Neural progenitor cell (in vitro differentiated cells): ENCODE data around the gene AADACL4.

Experiments
- CTCF ChIP-seq: fragments of 200-600 bp; sonication (generic); IDR thresholded peaks from 2 replicates; pipeline ENCODE4 v1.5.1; 2017; ENCODE audit warnings: antibody characterized with exemption, mild to moderate bottlenecking
- EZH2phosphoT487 ChIP-seq: fragments of 200-600 bp; sonication (generic); IDR thresholded peaks from 2 replicates; pipeline ENCODE4 v1.6.1; 2017; ENCODE audit warnings: antibody characterized with exemption

DNA sequence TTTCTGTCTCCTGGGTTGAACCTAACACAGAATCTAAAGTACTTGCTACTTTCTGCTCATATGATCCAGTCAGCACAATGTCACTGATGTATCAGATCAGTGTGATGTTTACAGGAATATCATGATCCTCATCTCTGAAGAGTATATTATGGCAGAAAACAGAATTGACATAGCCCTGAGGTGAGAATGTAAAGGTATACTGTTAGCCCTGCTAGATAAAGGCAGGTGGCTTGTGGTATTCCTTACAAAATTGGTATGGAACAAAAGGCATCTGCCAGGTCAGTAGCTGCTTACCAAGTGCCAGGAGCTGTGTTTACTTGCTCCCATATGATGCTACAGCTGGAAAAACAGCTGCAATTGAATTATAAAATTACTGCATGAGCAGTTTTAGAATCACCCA, 30.5 kb downstream of the AADACL4 start:
- TF ChIP-seq CTCF, result no peak
- TF ChIP-seq EZH2phosphoT487, result no peak
